Spleen (tissue), 7 donors: ENCODE data around the gene TACC2.

Source experiments
- CTCF ChIP-seq, 11 experiments: fragments of 200-600 bp in 7 of 11; fragments of 450-650 bp in 4 of 11; sonication (generic) in 4 of 11; IDR thresholded peaks in 8 of 11; conservative IDR thresholded peaks in 3 of 11; 1 replicate in 7 of 11; 2 replicates in 4 of 11; pipeline versions ENCODE4 v1.4.0 to v1.8.0; 2016 to 2021; ENCODE audit warnings: antibody characterized with exemption in 11 of 11, inconsistent platforms in 4 of 11, mild to moderate bottlenecking in 1 of 11
- POLR2A ChIP-seq, 3 donors: fragments of 450-650 bp; IDR thresholded peaks; one replicate each; pipeline ENCODE4 v1.5.1; 2017; ENCODE audit warnings: antibody characterized with exemption in 3 of 3, mild to moderate bottlenecking in 1 of 3
- POLR2AphosphoS5 ChIP-seq, 3 donors: sonication (generic); formaldehyde crosslinking; IDR thresholded peaks; one replicate each; pipeline ENCODE4 v1.5.1; 2017; ENCODE audit warnings: antibody characterized with exemption in 3 of 3
- donor health status: DM: no; HTN: no; CAD: no; lungs with moderate emphysema.
- donor health status: DM: no; HTN: no; CAD: no.
- donor health status: DM: no; HTN: no; CAD: no.

DNA sequence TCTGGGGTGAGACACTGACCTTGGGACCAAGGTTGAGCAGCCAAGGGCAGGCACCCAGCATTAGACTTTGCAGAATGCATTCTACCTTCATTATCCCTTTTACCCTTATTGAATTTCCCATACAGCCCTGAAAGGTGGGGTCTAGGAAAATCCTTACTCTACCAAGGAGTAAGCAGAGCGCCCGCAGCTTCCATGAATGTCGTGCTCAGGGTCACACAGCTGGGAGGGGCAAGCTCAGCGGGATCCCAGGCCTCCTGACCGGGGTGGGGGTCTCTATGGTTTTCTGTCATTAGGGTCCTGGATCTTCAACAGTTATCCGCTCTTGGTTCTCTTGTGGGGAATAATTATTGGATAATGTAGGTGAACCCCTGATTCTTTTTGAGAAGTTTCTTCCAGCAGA, 251.4 kb downstream of the TACC2 start:
- no peak for TF ChIP-seq CTCF (IDR thresholded peaks at IDR 0.05 in 8 of 11, conservative IDR thresholded peaks at IDR 0.05 in 3 of 11)
- no peak for TF ChIP-seq POLR2A (IDR thresholded peaks at IDR 0.05)
- no peak for TF ChIP-seq POLR2AphosphoS5 (IDR thresholded peaks at IDR 0.05)
